Measurements from ENCODE around the gene RAPGEFL1.
A peak's percentile ranks its signal among the peaks of the same experiment; 100 is the strongest.
"Not testable (repeated sequence)": the region's sequence is repeated elsewhere in the genome, so short reads cannot be mapped to it uniquely, and the experiment has no call there.

Gene RAPGEFL1

GRCh38 chr17:40213914-40214313, 36.6 kb downstream of the RAPGEFL1 start:
- DNase-seq, result not testable (repeated sequence)

GRCh38 chr17:40218006-40218739, 40.9 kb downstream of the RAPGEFL1 start:
- DNase-seq, result no peak

GRCh38 chr17:40218740-40219593, 41.7 kb downstream of the RAPGEFL1 start, which contains the start of gene WIPF2:
Gene WIPF2, plus strand, starts transcription at chr17:40219304. Its CDS starts 37,156 bp downstream, at chr17:40256460.
- DNase-seq, result peak; percentile 97

GRCh38 chr17:40219594-40220338, 42.5 kb downstream of the RAPGEFL1 start:
- DNase-seq, result peak; percentile 55

GRCh38 chr17:40224718-40225550, 47.7 kb downstream of the RAPGEFL1 start:
- peak; percentile 18 for DNase-seq

GRCh38 chr17:40229146-40229545, 51.9 kb downstream of the RAPGEFL1 start:
- not testable (repeated sequence) for DNase-seq

GRCh38 chr17:40230670-40231069, 53.4 kb downstream of the RAPGEFL1 start:
- DNase-seq, result no peak

- DNase-seq, result not testable (repeated sequence)
Measured at GRCh38 chr17:40231928-40232327, 54.7 kb downstream of the RAPGEFL1 start.

- DNase-seq, result no peak
Measured at GRCh38 chr17:40241252-40241834, 64.1 kb downstream of the RAPGEFL1 start.

GRCh38 chr17:40242774-40243173, 65.5 kb downstream of the RAPGEFL1 start:
- peak; percentile 58 for DNase-seq

- peak; percentile 48 for DNase-seq
Measured at GRCh38 chr17:40243761-40244160, 66.5 kb downstream of the RAPGEFL1 start.

GRCh38 chr17:40244255-40244654, 67.0 kb downstream of the RAPGEFL1 start:
- DNase-seq, result no peak
